Measurements from ENCODE around the gene FAXDC2.

FAXDC2 gene

DNA sequence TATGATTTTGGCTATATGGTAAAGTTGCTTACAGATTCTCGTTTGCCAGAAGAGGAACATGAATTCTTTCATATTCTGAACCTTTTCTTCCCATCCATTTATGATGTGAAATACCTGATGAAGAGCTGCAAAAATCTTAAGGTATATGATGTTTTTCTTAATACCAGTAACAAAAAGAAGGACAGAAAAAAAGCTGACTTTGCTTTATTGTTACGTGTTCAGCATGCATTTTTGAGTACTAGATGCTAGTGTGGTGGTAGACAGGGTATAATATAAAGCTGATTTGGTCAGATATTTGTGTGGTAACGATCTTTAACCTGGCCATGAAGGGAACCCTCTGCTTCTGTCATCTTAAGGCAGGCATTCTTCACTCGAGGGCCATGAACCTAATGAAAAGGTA, 21.3 kb upstream of the FAXDC2 start:
- H3K4me3 ChIP-seq (ENCODE audit: low read depth, low read length) = no peak overlapping the region
- TF ChIP-seq, protein P1, sequence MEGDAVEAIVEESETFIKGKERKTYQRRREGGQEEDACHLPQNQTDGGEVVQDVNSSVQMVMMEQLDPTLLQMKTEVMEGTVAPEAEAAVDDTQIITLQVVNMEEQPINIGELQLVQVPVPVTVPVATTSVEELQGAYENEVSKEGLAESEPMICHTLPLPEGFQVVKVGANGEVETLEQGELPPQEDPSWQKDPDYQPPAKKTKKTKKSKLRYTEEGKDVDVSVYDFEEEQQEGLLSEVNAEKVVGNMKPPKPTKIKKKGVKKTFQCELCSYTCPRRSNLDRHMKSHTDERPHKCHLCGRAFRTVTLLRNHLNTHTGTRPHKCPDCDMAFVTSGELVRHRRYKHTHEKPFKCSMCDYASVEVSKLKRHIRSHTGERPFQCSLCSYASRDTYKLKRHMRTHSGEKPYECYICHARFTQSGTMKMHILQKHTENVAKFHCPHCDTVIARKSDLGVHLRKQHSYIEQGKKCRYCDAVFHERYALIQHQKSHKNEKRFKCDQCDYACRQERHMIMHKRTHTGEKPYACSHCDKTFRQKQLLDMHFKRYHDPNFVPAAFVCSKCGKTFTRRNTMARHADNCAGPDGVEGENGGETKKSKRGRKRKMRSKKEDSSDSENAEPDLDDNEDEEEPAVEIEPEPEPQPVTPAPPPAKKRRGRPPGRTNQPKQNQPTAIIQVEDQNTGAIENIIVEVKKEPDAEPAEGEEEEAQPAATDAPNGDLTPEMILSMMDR (IDR thresholded peaks at IDR 0.05; ENCODE audit: low read depth, low read length) = no peak

DNA sequence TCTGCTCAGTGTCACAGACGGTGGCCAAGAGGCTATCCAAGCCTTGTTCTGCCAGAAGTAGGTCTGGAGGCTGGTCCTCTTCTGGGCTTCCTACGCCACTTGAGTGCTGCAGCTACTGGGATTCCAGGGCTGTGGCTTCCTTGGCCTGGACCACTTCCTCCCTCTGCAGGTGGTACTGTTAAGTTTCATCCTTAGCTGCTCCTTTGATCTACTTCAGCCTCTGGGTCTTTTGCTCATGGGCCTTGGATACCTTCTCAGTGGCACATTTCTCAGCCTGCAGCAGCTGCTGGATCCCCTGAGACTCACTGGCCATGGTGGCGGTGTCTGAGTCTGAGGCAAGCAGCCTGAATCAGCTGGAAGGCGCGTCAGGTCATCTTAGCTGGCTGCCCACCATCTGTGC, 18.3 kb upstream of the FAXDC2 start:
- no peak overlapping the region for H3K4me3 ChIP-seq (ENCODE audit: low read depth, low read length)
- TF ChIP-seq, protein P1 (IDR thresholded peaks at IDR 0.05; ENCODE audit: low read depth, low read length) = no peak

- TF ChIP-seq, protein P1 (IDR thresholded peaks at IDR 0.05; ENCODE audit: low read depth, low read length) = no peak
- H3K4me3 ChIP-seq (ENCODE audit: low read depth, low read length) = no peak overlapping the region
Observed at GRCh38 chr5:154866841-154867240, 16.4 kb upstream of the FAXDC2 start.

DNA sequence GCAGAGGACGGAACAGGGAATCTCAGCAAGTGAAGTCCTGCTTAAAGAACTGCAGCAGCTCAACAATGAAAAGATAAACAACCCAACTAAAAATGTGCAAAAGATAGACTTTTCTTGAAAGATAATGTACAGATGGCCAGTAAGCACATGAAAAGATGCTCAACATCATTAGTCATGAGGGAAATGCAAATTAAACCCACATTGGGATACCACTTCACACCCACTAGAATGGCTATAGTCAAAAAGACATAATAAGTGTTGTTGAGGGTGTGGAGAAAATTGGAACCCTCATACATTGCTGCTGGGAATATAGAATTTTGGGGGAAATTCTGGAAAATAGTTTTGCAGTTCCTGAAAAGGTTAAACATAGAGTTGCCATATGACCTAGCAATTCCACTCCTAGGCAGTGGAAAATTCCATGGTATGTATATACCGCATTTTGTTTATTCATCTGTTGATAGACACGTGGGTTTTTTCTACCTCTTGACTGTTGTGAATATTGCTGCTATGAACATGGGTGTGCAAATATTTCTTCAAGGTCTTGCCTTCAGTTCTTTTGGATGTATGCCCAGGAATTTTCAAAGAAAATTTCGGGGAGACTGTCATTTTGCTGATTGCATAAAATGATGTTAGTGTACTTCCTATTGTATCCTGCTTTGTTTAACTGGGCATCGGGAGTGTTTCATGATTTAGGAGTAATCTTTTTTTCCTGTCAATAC, 15.2 kb upstream of the FAXDC2 start:
- no peak overlapping the region for H3K4me3 ChIP-seq (ENCODE audit: low read depth, low read length)
- TF ChIP-seq, protein P1 (IDR thresholded peaks at IDR 0.05; ENCODE audit: low read depth, low read length) = no peak

DNA sequence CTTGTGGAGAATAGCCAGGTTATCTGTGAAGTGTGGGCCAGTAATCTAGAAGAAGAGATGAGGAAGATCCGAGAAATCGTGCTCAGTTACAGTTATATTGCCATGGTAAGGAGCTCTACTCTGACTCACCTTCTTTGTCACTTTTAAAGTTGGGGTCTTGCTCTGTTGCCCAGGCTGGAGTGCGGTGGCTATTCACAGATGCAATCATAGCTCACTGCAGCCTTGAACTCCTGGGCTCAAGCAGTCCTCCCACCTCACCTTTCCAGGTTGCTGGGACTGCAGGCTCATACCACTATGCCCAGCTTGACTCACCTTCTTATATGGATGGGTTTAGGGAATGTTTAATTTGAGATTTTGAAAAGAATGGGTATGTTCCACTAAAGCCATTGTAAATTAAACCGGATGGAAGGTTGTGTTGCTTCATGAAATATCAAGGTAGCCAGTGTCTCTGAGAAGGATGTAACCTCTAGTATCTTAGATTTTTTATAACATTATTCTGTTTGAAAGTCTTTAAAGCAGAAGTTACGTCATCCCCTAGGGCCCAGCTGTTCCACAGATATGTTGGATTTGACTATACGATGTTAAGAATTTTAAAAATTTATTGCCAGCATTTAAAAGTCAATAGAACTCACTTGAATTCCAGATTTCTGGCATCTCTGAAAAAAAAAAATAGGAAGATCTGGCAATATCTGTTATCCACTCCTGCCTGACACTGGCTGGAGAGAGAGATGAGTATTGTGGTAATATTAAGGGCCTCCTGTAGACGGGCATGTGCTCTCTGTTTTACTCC, 13.1 kb upstream of the FAXDC2 start:
- H3K4me3 ChIP-seq (ENCODE audit: low read depth, low read length) = no peak overlapping the region
- TF ChIP-seq, protein P1 (IDR thresholded peaks at IDR 0.05; ENCODE audit: low read depth, low read length) = no peak

- TF ChIP-seq, protein P1 (IDR thresholded peaks at IDR 0.05; ENCODE audit: low read depth, low read length) = no peak
- H3K4me3 ChIP-seq (ENCODE audit: low read depth, low read length) = no peak overlapping the region
Observed at GRCh38 chr5:154862766-154863165, 12.4 kb upstream of the FAXDC2 start.

DNA sequence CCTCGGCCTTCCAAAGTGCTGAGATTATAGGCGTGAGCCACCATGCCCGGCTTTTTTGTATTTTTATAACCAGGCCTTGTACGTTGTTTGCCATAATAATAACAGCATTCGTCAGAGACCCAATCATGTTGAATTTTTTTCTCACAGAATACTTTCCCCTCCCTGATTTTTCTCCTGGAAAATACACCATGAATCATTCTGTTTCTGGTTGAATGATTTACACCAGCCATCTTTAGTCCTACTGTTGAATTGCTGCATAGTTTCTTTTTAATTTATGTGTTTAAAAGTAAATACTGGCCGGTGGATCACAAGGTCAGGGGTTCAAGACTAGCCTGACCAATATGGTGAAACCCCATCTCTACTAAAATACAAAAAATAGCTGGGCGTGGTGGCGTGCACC, 11.5 kb upstream of the FAXDC2 start:
- TF ChIP-seq, protein P1 (IDR thresholded peaks at IDR 0.05; ENCODE audit: low read depth, low read length) = no peak
- no peak overlapping the region for H3K4me3 ChIP-seq (ENCODE audit: low read depth, low read length)
